ENCODE results near the gene KRTAP17-1.
A peak's percentile ranks its signal among the peaks of the same experiment; 100 is the strongest.
"Not testable (repeated sequence)": the region's sequence is repeated elsewhere in the genome, so short reads cannot be mapped to it uniquely, and the experiment has no call there.

Gene KRTAP17-1

GRCh38 chr17:41352597-41353366 is 37.3 kb upstream of the KRTAP17-1 start:
- TF ChIP-seq, protein P1, sequence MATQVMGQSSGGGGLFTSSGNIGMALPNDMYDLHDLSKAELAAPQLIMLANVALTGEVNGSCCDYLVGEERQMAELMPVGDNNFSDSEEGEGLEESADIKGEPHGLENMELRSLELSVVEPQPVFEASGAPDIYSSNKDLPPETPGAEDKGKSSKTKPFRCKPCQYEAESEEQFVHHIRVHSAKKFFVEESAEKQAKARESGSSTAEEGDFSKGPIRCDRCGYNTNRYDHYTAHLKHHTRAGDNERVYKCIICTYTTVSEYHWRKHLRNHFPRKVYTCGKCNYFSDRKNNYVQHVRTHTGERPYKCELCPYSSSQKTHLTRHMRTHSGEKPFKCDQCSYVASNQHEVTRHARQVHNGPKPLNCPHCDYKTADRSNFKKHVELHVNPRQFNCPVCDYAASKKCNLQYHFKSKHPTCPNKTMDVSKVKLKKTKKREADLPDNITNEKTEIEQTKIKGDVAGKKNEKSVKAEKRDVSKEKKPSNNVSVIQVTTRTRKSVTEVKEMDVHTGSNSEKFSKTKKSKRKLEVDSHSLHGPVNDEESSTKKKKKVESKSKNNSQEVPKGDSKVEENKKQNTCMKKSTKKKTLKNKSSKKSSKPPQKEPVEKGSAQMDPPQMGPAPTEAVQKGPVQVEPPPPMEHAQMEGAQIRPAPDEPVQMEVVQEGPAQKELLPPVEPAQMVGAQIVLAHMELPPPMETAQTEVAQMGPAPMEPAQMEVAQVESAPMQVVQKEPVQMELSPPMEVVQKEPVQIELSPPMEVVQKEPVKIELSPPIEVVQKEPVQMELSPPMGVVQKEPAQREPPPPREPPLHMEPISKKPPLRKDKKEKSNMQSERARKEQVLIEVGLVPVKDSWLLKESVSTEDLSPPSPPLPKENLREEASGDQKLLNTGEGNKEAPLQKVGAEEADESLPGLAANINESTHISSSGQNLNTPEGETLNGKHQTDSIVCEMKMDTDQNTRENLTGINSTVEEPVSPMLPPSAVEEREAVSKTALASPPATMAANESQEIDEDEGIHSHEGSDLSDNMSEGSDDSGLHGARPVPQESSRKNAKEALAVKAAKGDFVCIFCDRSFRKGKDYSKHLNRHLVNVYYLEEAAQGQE (IDR thresholded peaks at IDR 0.05; ENCODE audit: insufficient read depth in 1 of 2, low read depth in 2 of 2, low read length in 2 of 2), result peak; percentile 68 to 91
- TF ChIP-seq FOXP2 (optimal IDR thresholded peaks at IDR 0.05; ENCODE audit: borderline replicate concordance, extremely low read depth, extremely low read length, insufficient read depth), result no peak
- no peak for TF ChIP-seq POLR2AphosphoS5 (IDR thresholded peaks at IDR 0.05; ENCODE audit: low read depth, low read length)
- TF ChIP-seq TAF1 (IDR thresholded peaks at IDR 0.05; ENCODE audit: borderline replicate concordance, insufficient read depth, low read length), result no peak
- TF ChIP-seq SIN3A (IDR thresholded peaks at IDR 0.05; ENCODE audit: borderline replicate concordance, insufficient read depth, low read length), result no peak

DNA sequence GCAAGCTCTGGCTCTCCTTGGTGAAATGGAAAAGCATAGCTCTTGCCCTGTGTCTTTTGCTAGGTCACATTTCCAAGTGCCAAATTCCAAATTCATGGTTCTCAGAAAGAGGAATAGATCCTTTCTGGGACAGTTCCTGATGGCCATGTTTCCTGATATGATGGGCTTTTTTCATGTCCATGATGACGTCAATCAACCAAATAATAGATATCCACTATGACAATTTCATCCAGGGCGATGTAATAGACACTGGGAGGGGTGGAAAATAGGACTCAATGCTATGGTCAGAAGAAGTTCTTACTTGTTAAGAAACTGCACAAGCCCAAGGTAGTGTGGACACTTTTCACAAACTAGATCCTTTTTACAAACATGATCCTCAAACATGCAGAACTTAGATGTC is 35.7 kb upstream of the KRTAP17-1 start:
- no peak for TF ChIP-seq POLR2AphosphoS5 (IDR thresholded peaks at IDR 0.05; ENCODE audit: low read depth, low read length)
- TF ChIP-seq, protein P1 (IDR thresholded peaks at IDR 0.05; ENCODE audit: insufficient read depth in 1 of 2, low read depth in 2 of 2, low read length in 2 of 2), result no peak
- TF ChIP-seq SIN3A (IDR thresholded peaks at IDR 0.05; ENCODE audit: borderline replicate concordance, insufficient read depth, low read length), result no peak
- no peak for TF ChIP-seq FOXP2 (optimal IDR thresholded peaks at IDR 0.05; ENCODE audit: borderline replicate concordance, extremely low read depth, extremely low read length, insufficient read depth)
- TF ChIP-seq TAF1 (IDR thresholded peaks at IDR 0.05; ENCODE audit: borderline replicate concordance, insufficient read depth, low read length), result no peak

GRCh38 chr17:41350381-41350878 is 34.9 kb upstream of the KRTAP17-1 start, which contains the start of gene KRT33A:
KRT33A (minus strand) TSS chr17:41350828; CDS start chr17:41350767, 61 bp downstream.
- TF ChIP-seq, protein P1 (IDR thresholded peaks at IDR 0.05; ENCODE audit: insufficient read depth in 1 of 2, low read depth in 2 of 2, low read length in 2 of 2), result not testable (repeated sequence)
- TF ChIP-seq TAF1 (IDR thresholded peaks at IDR 0.05; ENCODE audit: borderline replicate concordance, insufficient read depth, low read length); FOXP2 (optimal IDR thresholded peaks at IDR 0.05; ENCODE audit: borderline replicate concordance, extremely low read depth, extremely low read length, insufficient read depth): not testable (repeated sequence)

DNA sequence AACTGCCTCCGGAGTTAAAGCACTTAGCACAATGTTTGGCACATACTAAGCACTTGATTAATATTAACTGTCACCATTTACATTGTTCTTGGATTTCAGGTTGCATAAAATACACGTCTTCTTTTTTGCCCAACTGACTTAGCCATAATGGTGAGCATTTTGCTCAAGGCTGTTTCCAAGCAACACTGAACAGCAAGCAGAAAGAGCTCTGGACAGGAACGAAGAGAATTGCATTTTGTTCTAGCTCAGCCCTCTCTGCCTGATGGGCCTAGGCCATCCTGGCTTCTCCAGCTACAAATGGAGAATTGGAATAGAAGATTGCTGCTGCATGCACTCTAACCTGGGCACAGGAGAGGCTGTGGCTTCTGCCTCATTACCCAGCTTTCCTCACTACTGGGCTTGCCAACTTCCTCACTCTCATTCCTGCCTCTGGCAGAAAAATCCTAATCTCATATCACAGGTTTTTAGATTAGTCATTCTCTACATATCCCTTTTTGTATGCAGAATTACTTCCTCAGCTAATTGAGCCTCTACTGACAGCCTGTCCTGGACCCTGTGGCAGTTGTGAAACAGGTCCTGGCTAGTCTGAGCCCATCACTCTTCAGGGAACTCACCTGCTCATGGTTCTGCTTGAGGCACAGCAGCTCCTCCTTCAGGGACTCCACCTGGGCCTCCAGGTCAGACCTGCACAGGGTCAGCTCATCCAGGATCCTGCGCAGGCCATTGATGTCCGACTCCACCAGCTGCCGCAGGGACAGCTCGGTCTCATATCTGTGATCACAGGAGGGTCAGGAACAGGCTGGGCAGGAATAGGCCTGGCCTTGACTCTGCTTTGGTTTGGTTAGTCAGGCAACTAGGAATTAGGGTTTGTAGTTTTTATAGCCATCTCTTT is 32.6 kb upstream of the KRTAP17-1 start:
- TF ChIP-seq SIN3A (IDR thresholded peaks at IDR 0.05; ENCODE audit: borderline replicate concordance, insufficient read depth, low read length) (no peak), FOXP2 (optimal IDR thresholded peaks at IDR 0.05; ENCODE audit: borderline replicate concordance, extremely low read depth, extremely low read length, insufficient read depth) (no peak), TAF1 (IDR thresholded peaks at IDR 0.05; ENCODE audit: borderline replicate concordance, insufficient read depth, low read length) (no peak), POLR2AphosphoS5 (IDR thresholded peaks at IDR 0.05; ENCODE audit: low read depth, low read length) (no peak)
- TF ChIP-seq, protein P1 (IDR thresholded peaks at IDR 0.05; ENCODE audit: insufficient read depth in 1 of 2, low read depth in 2 of 2, low read length in 2 of 2), result no peak
